OCI-LY3 (cell line): Measurements from ENCODE around the gene SLC17A2.

Experiments
- CTCF ChIP-seq: fragments of 200-600, 300-600 bp; sonication (generic); IDR thresholded peaks from 2 replicates; pipeline ENCODE4 v1.5.1; 2014; ENCODE audit warnings: antibody characterized with exemption, low read length, low read depth
- EZH2phosphoT487 ChIP-seq: fragments of 200-600 bp; shearing (Covaris generic); IDR thresholded peaks from 2 replicates; pipeline ENCODE4 v1.6.1; 2018; ENCODE audit warnings: antibody characterized with exemption, mixed run types, low read depth

GRCh38 chr6:25954756-25955155, 24.3 kb upstream of the SLC17A2 start:
- TF ChIP-seq CTCF, result no peak
- no peak for TF ChIP-seq EZH2phosphoT487
